GM18505 (cell line): Measurements from ENCODE around the gene TRDN.
"Not testable (repeated sequence)": the region's sequence is repeated elsewhere in the genome, so short reads cannot be mapped to it uniquely, and the experiment has no call there.

Source experiments
- ATAC-seq: cut with Tn5 transposase; IDR thresholded peaks from one replicate; pipeline ENCODE4 v1.9.1; 2021; ENCODE audit not compliant: unreplicated experiment
- POLR2A ChIP-seq: IDR thresholded peaks from 4 replicates; pipeline ENCODE4 v1.6.1; 2011; ENCODE audit warnings: borderline replicate concordance; ENCODE audit not compliant: insufficient read depth, insufficient read length; ENCODE audit errors: extremely low read depth

TRDN gene

GRCh38 chr6:123233336-123233735 is 403.4 kb downstream of the TRDN start:
- ATAC-seq = no peak
- no peak for TF ChIP-seq POLR2A

GRCh38 chr6:123227789-123228188 is 409.0 kb downstream of the TRDN start:
- ATAC-seq = not testable (repeated sequence)

GRCh38 chr6:123226398-123226797 is 410.4 kb downstream of the TRDN start:
- no peak for ATAC-seq
- TF ChIP-seq POLR2A = no peak

- ATAC-seq = no peak
- no peak for TF ChIP-seq POLR2A
These were observed 412.7 kb downstream of the TRDN start for GRCh38 chr6:123224077-123224476.

- TF ChIP-seq POLR2A = no peak
- ATAC-seq = no peak
These were observed 413.3 kb downstream of the TRDN start for GRCh38 chr6:123223461-123223860.

- TF ChIP-seq POLR2A = no peak
- no peak for ATAC-seq
These were observed 421.5 kb downstream of the TRDN start for GRCh38 chr6:123215211-123215610.

- no peak for ATAC-seq
- TF ChIP-seq POLR2A = no peak
These were observed 422.3 kb downstream of the TRDN start for GRCh38 chr6:123214433-123214832.

GRCh38 chr6:123213921-123214320 is 422.8 kb downstream of the TRDN start:
- no peak for ATAC-seq
- no peak for TF ChIP-seq POLR2A

- no peak for ATAC-seq
- TF ChIP-seq POLR2A = no peak
These were observed 424.8 kb downstream of the TRDN start for GRCh38 chr6:123211777-123212545.

- ATAC-seq = no peak
- TF ChIP-seq POLR2A = no peak
These were observed 426.1 kb downstream of the TRDN start for GRCh38 chr6:123210645-123211044.

- ATAC-seq = no peak
- TF ChIP-seq POLR2A = no peak
These were observed 428.7 kb downstream of the TRDN start for GRCh38 chr6:123207967-123208510.

- ATAC-seq = no peak
- TF ChIP-seq POLR2A = no peak
These were observed 432.8 kb downstream of the TRDN start for GRCh38 chr6:123203928-123204327.

- no peak for TF ChIP-seq POLR2A
- ATAC-seq = no peak
These were observed 434.8 kb downstream of the TRDN start for GRCh38 chr6:123201869-123202372.

- no peak for ATAC-seq
These were observed 443.5 kb downstream of the TRDN start for GRCh38 chr6:123193298-123193697.

More at GRCh38 chr6:123193298-123193697, 443.5 kb downstream of the TRDN start:
- TF ChIP-seq POLR2A = no peak
